Transverse colon (tissue), 4 donors: ENCODE results near the gene ADCY2. TPM values are rescaled to one million over a fixed set of nuclear protein-coding genes. Genes with fewer than 3 reads are reported as not detected.

Experiments used
- DNase-seq: peaks from one replicate; pipeline ENCODE4 v3.0.0-alpha.2; 2019
- H3K27ac ChIP-seq, 4 donors: fragments of 200-600 bp; sonication (generic); 2 replicates each; pipeline ENCODE4 v1.5.1; 2016 to 2018; ENCODE audit warnings: inconsistent platforms in 4 of 4
- H3K27me3 ChIP-seq: fragments of 200-600 bp; sonication (generic); 2 replicates; pipeline ENCODE4 v1.5.1; 2017; ENCODE audit warnings: inconsistent platforms
- H3K36me3 ChIP-seq, 4 donors: fragments of 200-600 bp; sonication (generic); 2 replicates each; pipeline ENCODE4 v1.5.1; 2017 to 2019; ENCODE audit warnings: inconsistent platforms in 4 of 4
- H3K4me1 ChIP-seq, 4 donors: fragments of 200-600 bp; sonication (generic); 2 replicates each; pipeline ENCODE4 v1.5.1; 2017 to 2020; ENCODE audit warnings: inconsistent platforms in 4 of 4
- H3K4me3 ChIP-seq, 4 donors: fragments of 200-600 bp; sonication (generic); 1 replicate in 1 of 4; 2 replicates in 3 of 4; pipeline versions ENCODE4 v1.5.1 to v1.6.1; 2017 to 2019; ENCODE audit warnings: inconsistent platforms in 4 of 4
- H3K9me3 ChIP-seq, 2 donors: fragments of 200-600 bp; sonication (generic); 2 replicates each; pipeline ENCODE4 v1.5.1; 2017 to 2019; ENCODE audit warnings: inconsistent platforms in 2 of 2
- CTCF ChIP-seq, 5 experiments: fragments of 200-600 bp in 3 of 5; fragments of 450-650 bp in 2 of 5; sonication (generic) in 3 of 5; IDR thresholded peaks; 1 replicate in 2 of 5; 2 replicates in 3 of 5; pipeline ENCODE4 v1.5.1; 2016 to 2017; ENCODE audit warnings: antibody characterized with exemption in 5 of 5, inconsistent platforms in 3 of 5, mild to moderate bottlenecking in 2 of 5, moderate library complexity in 1 of 5
- EP300 ChIP-seq: sonication (generic); formaldehyde crosslinking; IDR thresholded peaks from one replicate; pipeline ENCODE4 v1.6.1; 2017; ENCODE audit warnings: antibody characterized with exemption, low read depth
- POLR2A ChIP-seq: fragments of 450-650 bp; IDR thresholded peaks from one replicate; pipeline ENCODE4 v1.6.1; 2016; ENCODE audit warnings: antibody characterized with exemption, mild to moderate bottlenecking, moderate library complexity
- POLR2AphosphoS5 ChIP-seq, 3 donors: sonication (generic); formaldehyde crosslinking; IDR thresholded peaks; one replicate each; pipeline ENCODE4 v1.6.1; 2016; ENCODE audit warnings: antibody characterized with exemption in 3 of 3
- WGBS, 2 donors: methylation state at CpG; one replicate each; pipeline ENCODE4 v1.1.5; 2018; ENCODE audit warnings: low coverage in 1 of 2; 5-methylcytosine and 5-hydroxymethylcytosine counted together
- in situ Hi-C, 4 donors: fragments of 200-750 bp; cut with MboI; loops; one replicate each; pipeline versions ENCODE4 v1.15.0 to v1.15.1; 2017; ENCODE audit warnings: low sequenced_read_pairs in 3 of 4, low pct_ligation_motif_present in 1 of 4, low pct_unique_long_range_greater_than_20kb in 1 of 4
- intact Hi-C: fragments of 100-400 bp; cut with DNase I; formaldehyde crosslinking; loops from one replicate; pipeline ENCODE4 v1.15.1; 2023; ENCODE audit warnings: low total_unique reads
- total RNA-seq, 4 donors: library from RNA; depleted of rRNA; stranded (reverse); fragments of >200 nt; gene quantifications; one replicate each; pipeline ENCODE4 v1.1.0, GENCODE V29; 2016

Gene ADCY2
- total RNA-seq, 4 donors from 2014 or later = 1.4 to 4.5 (median 3.1) TPM

- Histone ChIP-seq H3K36me3 (no peaks in the 10 kb centered on the region), H3K4me1 (no peaks in the 10 kb centered on the region), H3K4me3 (no peak overlapping the region), H3K27ac (no peak overlapping the region), H3K9me3 (no peaks in the 10 kb centered on the region), H3K27me3 (no peaks in the 10 kb centered on the region)
- intact Hi-C loops (no loop called here), in situ Hi-C loops (no loop called here)
- DNase-seq = no peak
- TF ChIP-seq POLR2A (no peak), EP300 (no peak)
- WGBS, 2 donors = 35 to 38% methylated on average over 2 of the region's 2 CpGs
Observed at GRCh38 chr5:7363067-7363677, 32.8 kb upstream of the ADCY2 start.

- intact Hi-C loops (no loop called here), in situ Hi-C loops (no loop called here)
- 43 to 59% methylated on average over 2 to 3 of the region's 3 CpGs for WGBS, 2 donors
Observed at GRCh38 chr5:7364226-7364875, 31.6 kb upstream of the ADCY2 start.

GRCh38 chr5:7367780-7368179 is 28.2 kb upstream of the ADCY2 start:
- no peak for DNase-seq
- no peak for TF ChIP-seq POLR2A
- TF ChIP-seq POLR2AphosphoS5 (IDR thresholded peaks at IDR 0.05) = no peak
- TF ChIP-seq CTCF (IDR thresholded peaks at IDR 0.05) = no peak
- no peak for TF ChIP-seq EP300
- in situ Hi-C loops = no loop called here
- Histone ChIP-seq H3K27ac (no peak overlapping the region), H3K27me3 (no peaks in the 10 kb centered on the region), H3K4me3 (no peak overlapping the region), H3K4me1 (no peaks in the 10 kb centered on the region), H3K36me3 (no peaks in the 10 kb centered on the region), H3K9me3 (no peaks in the 10 kb centered on the region)
- intact Hi-C loops = no loop called here
- 57 to 60% methylated on average over 2 to 4 of the region's 4 CpGs for WGBS, 2 donors

More at GRCh38 chr5:7364226-7364875, 31.6 kb upstream of the ADCY2 start:
- TF ChIP-seq CTCF (IDR thresholded peaks at IDR 0.05) (no peak), EP300 (no peak), POLR2A (no peak), POLR2AphosphoS5 (IDR thresholded peaks at IDR 0.05) (no peak)
- H3K4me1 ChIP-seq = no peaks in the 10 kb centered on the region
- no peaks in the 10 kb centered on the region for H3K9me3 ChIP-seq
- H3K4me3 ChIP-seq = no peak overlapping the region
- no peaks in the 10 kb centered on the region for H3K36me3 ChIP-seq
- H3K27ac ChIP-seq = no peak overlapping the region
- DNase-seq = no peak
- no peaks in the 10 kb centered on the region for H3K27me3 ChIP-seq

- no peak overlapping the region for H3K4me3 ChIP-seq
- H3K9me3 ChIP-seq = no peaks in the 10 kb centered on the region
- H3K4me1 ChIP-seq = no peaks in the 10 kb centered on the region
- intact Hi-C loops = no loop called here
- 88% methylated on average over 1 of the region's 1 CpG; no CpG with 5 or more reads in 1 of the 2 donors for WGBS, 2 donors
- no peaks in the 10 kb centered on the region for H3K36me3 ChIP-seq
- DNase-seq = no peak
- TF ChIP-seq POLR2AphosphoS5 (IDR thresholded peaks at IDR 0.05) (no peak), EP300 (no peak), CTCF (IDR thresholded peaks at IDR 0.05) (no peak), POLR2A (no peak)
- no peaks in the 10 kb centered on the region for H3K27me3 ChIP-seq
- in situ Hi-C loops = no loop called here
- no peak overlapping the region for H3K27ac ChIP-seq
Observed at GRCh38 chr5:7372399-7372798, 23.5 kb upstream of the ADCY2 start.
